Heart left ventricle (tissue), 13 donors: ENCODE results near the gene TEDC1.

ENCODE experiments used
- CTCF ChIP-seq, 12 donors: fragments of 200-600 bp; sonication (generic) in 4 of 12; IDR thresholded peaks; one replicate each; pipeline versions ENCODE4 v1.5.0 to v1.8.0; 2018 to 2022; ENCODE audit warnings: antibody characterized with exemption in 12 of 12, mild to moderate bottlenecking in 5 of 12
- POLR2A ChIP-seq, 2 donors: fragments of 450-650 bp; IDR thresholded peaks; one replicate each; pipeline ENCODE4 v1.6.1; 2017; ENCODE audit warnings: antibody characterized with exemption in 2 of 2, mild to moderate bottlenecking in 2 of 2, moderate library complexity in 2 of 2
- donor health status: ischemic (EF 13 %, LVEDD 7.1; RV severe dilation, severe dysfunction).
- donor health status: DM: no; HTN: yes; CAD: no.
- donor health status: DM: no; HTN: no; CAD: no.
- donor health status: ischemic (EF 25% LVEDD 6.9; RV normal size, moderate dysfunction).
- donor health status: ischemic (EF 25% LVEDD 5.7; RV mildly dilated, moderate dysfunction).
- donor health status: ischemic (EF 35%, LVEDD 5.7; RV mildly dilated, moderate dysfunction).
- donor health status: nonischemic (EF 11% LVEDD 7.7; RV severe dilation, severe dysfunction).
- donor health status: DM: yes; HTN: yes; CAD: no.
- donor health status: PGD.
- donor health status: ischemic (EF 29% LVEDD 5.4; RV normal size, mild dysfunction).
- donor health status: nonischemic (EF 23%, LVEDD 6.1; RV moderate dilation, normal function).

GRCh38 chr14:105503296-105503640 lies 12.2 kb downstream of the TEDC1 start:
- TF ChIP-seq POLR2A (IDR thresholded peaks at IDR 0.05): no peak
- no peak for TF ChIP-seq CTCF (IDR thresholded peaks at IDR 0.05)
